ENCODE data around the gene KIAA0586. TPM values are rescaled to one million over a fixed set of nuclear protein-coding genes. Genes with fewer than 3 reads are reported as not detected.

Gene KIAA0586
- total and polyA plus RNA-seq, 2 of the 4 experiments (the other 2 are of a cell fraction) = 9.4 to 36.7 TPM

GRCh38 chr14:58463147-58463546, 35.6 kb downstream of the KIAA0586 start:
- H4K20me1 ChIP-seq (ENCODE audit: insufficient read depth, low read length) = no peaks in the 10 kb centered on the region
- 0 out of 2 replicates have a peak, but pooled peaks cover 2% of the 10 kb centered on the region for H3K4me1 ChIP-seq (ENCODE audit: control insufficient read depth, insufficient read depth, low read length)
- in situ Hi-C loops (cut with MboI; ENCODE audit: low sequenced_read_pairs) (no loop called here), dilution Hi-C loops (cut with HindIII; ENCODE audit: low sequenced_read_pairs, unreplicated experiment) (no loop called here), intact Hi-C loops (cut with micrococcal nuclease) (no loop called here)
- no TSS peak for BruUV-seq (replicated peaks)
- H3K79me1 ChIP-seq (ENCODE audit: low read depth in 1 of 2, low read length in 2 of 2) = no peaks in the 10 kb centered on the region
- no peak for TF ChIP-seq USF2 (IDR thresholded peaks at IDR 0.05; ENCODE audit: low read depth, low read length)
- TF ChIP-seq RAD21 (IDR thresholded peaks at IDR 0.05; ENCODE audit: low read length) = no peak
- TF ChIP-seq CEBPB (IDR thresholded peaks at IDR 0.05; ENCODE audit: low read depth, low read length) = no peak
- DNase-seq (no peak), ATAC-seq (ENCODE audit: low read depth) (no peak)
- ChIA-PET CTCF (interaction anchor here (0.6 kb wide), 1 partner anchor 20 kb away, joined by 3 read pairs; no protein-coding TSS in a partner anchor), POLR2A (ENCODE audit: unreplicated experiment) (no interaction called here)
- H3K9ac ChIP-seq (ENCODE audit: low read depth, low read length) = no peak overlapping the region
- no peak overlapping the region for H2BK120ac ChIP-seq (ENCODE audit: low read depth, low read length)
- no peak overlapping the region for H2BK5ac ChIP-seq (ENCODE audit: low read depth, low read length, poor library complexity, severe bottlenecking)
- H4K91ac ChIP-seq (ENCODE audit: insufficient read depth, low read depth, low read length) = no peak overlapping the region
- H3K18ac ChIP-seq (ENCODE audit: low read depth, low read length) = no peak overlapping the region
- no peak overlapping the region for H4K8ac ChIP-seq (ENCODE audit: low read depth in 2 of 2, low read length in 2 of 2)
- no peak overlapping the region for H3K56ac ChIP-seq (ENCODE audit: extremely low read depth, insufficient read depth, low read length)
- H2AK5ac ChIP-seq (ENCODE audit: low read depth, low read length) = no peak overlapping the region
- H3K4me2 ChIP-seq (ENCODE audit: low read depth, low read length) = no peak overlapping the region
- no peak overlapping the region for H3K4ac ChIP-seq (ENCODE audit: low read depth, low read length)
- no CpG with 5 or more reads among the region's 2 CpGs for WGBS, 2 experiments (ENCODE audit: extremely low coverage in 2 of 2, insufficient read length in 1 of 2)
- H2AK9ac ChIP-seq (replicated peaks; ENCODE audit: low read depth, low read length, poor library complexity) = no peak overlapping the region
- no peak overlapping the region for H3K14ac ChIP-seq (replicated peaks; ENCODE audit: low read depth, low read length)
- H3K27ac ChIP-seq (ENCODE audit: insufficient read depth, low read length) = no peak overlapping the region
- H4K5ac ChIP-seq (ENCODE audit: low read depth, low read length) = no peak overlapping the region
- peaks cover 4% of the 10 kb centered on the region for H3K36me3 ChIP-seq (ENCODE audit: control insufficient read depth, insufficient read depth, low read length)
- no peak overlapping the region for H2BK20ac ChIP-seq (ENCODE audit: low read depth, low read length)
- no peak overlapping the region for H2AFZ ChIP-seq (replicated peaks; ENCODE audit: low read length, poor library complexity)
- H2BK15ac ChIP-seq (ENCODE audit: low read depth, low read length) = no peak overlapping the region
- H3K9me3 ChIP-seq (ENCODE audit: control insufficient read depth, insufficient read depth, low read length) = no peaks in the 10 kb centered on the region
- H3K23ac ChIP-seq (ENCODE audit: low read depth, low read length) = no peak overlapping the region
- no peak overlapping the region for H3K4me3 ChIP-seq (ENCODE audit: insufficient read depth, low read depth, low read length)
- peaks cover 4% of the 10 kb centered on the region for H3K9me1 ChIP-seq (ENCODE audit: insufficient read depth, low read length)
- H3K27me3 ChIP-seq (ENCODE audit: control insufficient read depth, insufficient read depth, low read length) = no peaks in the 10 kb centered on the region

Data from IMR-90 (cell line).